GM06990 (cell line): ENCODE results near the gene TMEM62.
"Not testable (repeated sequence)": the region's sequence is repeated elsewhere in the genome, so short reads cannot be mapped to it uniquely, and the experiment has no call there.

Source experiments
- DNase-seq: peaks from one replicate; pipeline ENCODE4 v3.0.0-alpha.2; 2011; ENCODE audit not compliant: insufficient read length; ENCODE audit errors: extremely low read depth
- H3K27me3 ChIP-seq: replicated peaks from 2 replicates; pipeline ENCODE4 v1.6.0; 2011; ENCODE audit warnings: low read length; ENCODE audit not compliant: control insufficient read depth, insufficient read depth
- H3K36me3 ChIP-seq: 2 replicates; pipeline ENCODE4 v1.5.1; 2011; ENCODE audit warnings: low read length; ENCODE audit not compliant: control insufficient read depth, insufficient read depth
- H3K4me3 ChIP-seq: replicated peaks from 2 replicates; pipeline ENCODE4 v1.5.1; 2011; ENCODE audit warnings: low read depth, mild to moderate bottlenecking, control low read depth, low read length
- CTCF ChIP-seq: IDR thresholded peaks from 2 replicates; pipeline ENCODE4 v1.5.1; 2011; ENCODE audit warnings: low read length, control low read depth, mild to moderate bottlenecking, inconsistent platforms; ENCODE audit not compliant: insufficient read depth, poor library complexity, severe bottlenecking

The TMEM62 gene

GRCh38 chr15:43225201-43225949 lies 92.0 kb downstream of the TMEM62 start:
- no peaks in the 10 kb centered on the region for H3K36me3 ChIP-seq
- no peak for DNase-seq
- peak; percentile 76 for TF ChIP-seq CTCF

GRCh38 chr15:43225950-43226255 lies 92.5 kb downstream of the TMEM62 start:
- H3K36me3 ChIP-seq, DNase-seq, H3K27me3 ChIP-seq, H3K4me3 ChIP-seq: not testable (repeated sequence)

More at GRCh38 chr15:43225201-43225949, 92.0 kb downstream of the TMEM62 start:
- Histone ChIP-seq H3K4me3 (no peak overlapping the region), H3K27me3 (no peaks in the 10 kb centered on the region)

- H3K4me3 ChIP-seq, result no peak overlapping the region
- no peaks in the 10 kb centered on the region; the same call in 1 of the 2 replicates for H3K27me3 ChIP-seq
- TF ChIP-seq CTCF, result no peak
- no peaks in the 10 kb centered on the region for H3K36me3 ChIP-seq
- no peak for DNase-seq
Measured at GRCh38 chr15:43226436-43227305, 93.3 kb downstream of the TMEM62 start.

- no peaks in the 10 kb centered on the region; the same call in 1 of the 2 replicates for H3K27me3 ChIP-seq
- no peak for DNase-seq
- H3K36me3 ChIP-seq, result no peaks in the 10 kb centered on the region
- TF ChIP-seq CTCF, result no peak
- H3K4me3 ChIP-seq, result no peak overlapping the region
Measured at GRCh38 chr15:43229977-43230376, 96.6 kb downstream of the TMEM62 start.

GRCh38 chr15:43230640-43231115 lies 97.3 kb downstream of the TMEM62 start:
- TF ChIP-seq CTCF, result no peak
- DNase-seq, result no peak
- no peaks in the 10 kb centered on the region; the same call in none of the 2 replicates for H3K27me3 ChIP-seq

GRCh38 chr15:43232289-43232874 lies 99.0 kb downstream of the TMEM62 start:
- no peak for DNase-seq
- TF ChIP-seq CTCF, result no peak
- no peak overlapping the region for H3K4me3 ChIP-seq
- no peaks in the 10 kb centered on the region; the same call in none of the 2 replicates for H3K27me3 ChIP-seq
- no peaks in the 10 kb centered on the region; the same call in 1 of the 2 replicates for H3K36me3 ChIP-seq

More at GRCh38 chr15:43230640-43231115, 97.3 kb downstream of the TMEM62 start:
- H3K36me3 ChIP-seq, result no peaks in the 10 kb centered on the region; the same call in 1 of the 2 replicates
- no peak overlapping the region for H3K4me3 ChIP-seq
